HG03139 (cell line): ENCODE data around the gene IL17RD.

Experiments used
- ATAC-seq: cut with Tn5 transposase; IDR thresholded peaks from one replicate; pipeline ENCODE4 v1.9.1; 2021; ENCODE audit not compliant: unreplicated experiment

The IL17RD gene

GRCh38 chr3:57164657-57165573 is at the start of gene IL17RD:
TSS of gene IL17RD (minus strand) at chr3:57165353. CDS start at chr3:57165286, 67 bp downstream.
- ATAC-seq = no peak

- ATAC-seq = no peak
These were observed 41.3 kb upstream of the IL17RD start for GRCh38 chr3:57206423-57206822.

GRCh38 chr3:57199895-57200297 is 34.7 kb upstream of the IL17RD start, which contains the start of gene HESX1:
TSS of gene HESX1 (minus strand) at chr3:57199978. CDS start at chr3:57199918, 60 bp downstream.
- no peak for ATAC-seq

GRCh38 chr3:57194641-57195040 is 29.5 kb upstream of the IL17RD start:
- no peak for ATAC-seq

DNA sequence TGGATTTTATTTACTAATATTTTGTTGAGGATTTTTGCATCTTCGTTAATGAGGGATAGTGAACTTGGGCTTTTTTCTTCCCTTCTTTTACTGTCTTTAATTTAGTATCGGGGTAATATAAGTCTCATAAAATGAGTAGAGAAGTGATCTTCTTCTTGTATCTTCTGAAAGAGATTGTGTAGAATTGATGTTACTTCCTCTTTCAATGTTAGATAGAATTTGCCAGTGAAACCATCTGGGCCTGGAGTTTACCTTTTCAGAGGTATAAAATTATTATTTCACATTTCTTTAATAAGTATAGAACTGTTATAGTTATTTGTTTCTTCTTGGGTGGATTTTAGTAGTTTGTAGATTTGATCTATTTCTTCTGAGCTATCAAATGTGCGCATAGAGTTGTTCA is 26.9 kb upstream of the IL17RD start:
- no peak for ATAC-seq

DNA sequence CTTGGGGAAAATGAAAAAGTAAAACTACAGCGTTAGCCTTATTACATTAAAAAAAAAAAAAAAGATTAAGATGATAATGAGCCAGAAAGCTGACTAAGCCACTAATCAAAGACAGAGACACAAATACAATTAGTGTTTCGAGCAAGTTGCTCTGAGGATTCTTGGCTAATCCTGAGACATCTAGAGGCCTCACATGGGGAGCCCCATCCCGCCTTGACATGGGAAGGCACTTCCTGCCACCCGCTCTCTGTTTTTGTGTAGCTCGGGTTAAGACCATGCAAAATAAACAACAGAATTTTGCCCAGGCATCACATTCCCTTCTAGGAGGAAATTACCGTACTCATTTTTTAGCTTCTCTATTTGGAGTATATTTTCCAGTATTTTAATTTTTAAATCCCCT is 19.4 kb upstream of the IL17RD start:
- ATAC-seq = no peak

- ATAC-seq = no peak
These were observed 14.6 kb upstream of the IL17RD start for GRCh38 chr3:57179580-57180410.

GRCh38 chr3:57176045-57176444 is 10.9 kb upstream of the IL17RD start:
- no peak for ATAC-seq

GRCh38 chr3:57173687-57174086 is 8.5 kb upstream of the IL17RD start:
- ATAC-seq = no peak

DNA sequence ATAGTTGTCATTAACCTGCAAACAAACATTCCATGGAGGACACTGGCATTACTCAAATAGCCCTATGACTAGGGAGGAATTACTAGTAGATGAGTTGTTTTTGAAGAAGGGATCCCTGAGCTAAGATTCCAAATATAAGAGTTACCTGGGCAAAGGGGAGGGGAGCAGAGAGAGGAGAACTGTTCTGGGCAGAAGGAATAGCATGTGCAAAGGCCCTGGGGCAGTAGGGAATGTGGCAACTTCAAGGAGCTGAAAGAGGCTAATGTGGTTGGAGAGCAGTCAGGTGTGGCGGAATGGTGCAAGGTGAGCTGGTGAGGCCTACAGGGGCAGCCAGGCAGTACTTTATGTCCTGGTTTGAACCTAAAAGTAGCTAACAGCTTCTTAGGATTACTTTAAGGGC is 5.8 kb upstream of the IL17RD start:
- ATAC-seq = no peak

GRCh38 chr3:57169872-57170623 is 4.9 kb upstream of the IL17RD start:
- peak; percentile 64 for ATAC-seq

DNA sequence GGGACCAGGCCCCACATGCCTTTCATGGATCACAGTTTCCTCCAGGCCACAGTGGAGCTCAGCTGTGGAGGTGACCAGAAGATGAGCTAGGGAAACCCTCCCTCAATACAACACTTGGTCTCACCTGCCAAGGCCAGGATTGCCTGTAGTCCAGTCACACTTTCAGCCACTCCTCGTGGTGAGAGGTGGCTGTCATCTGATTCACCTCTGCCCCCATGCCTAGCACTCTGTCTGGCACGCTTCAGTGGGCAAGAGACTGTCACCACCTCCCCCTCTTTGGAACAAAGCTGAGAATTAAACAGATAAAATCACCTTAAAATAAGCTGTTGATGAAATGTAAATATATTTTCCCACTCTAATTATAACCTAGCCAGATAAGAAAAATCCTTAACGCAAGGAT is 4.0 kb upstream of the IL17RD start:
- no peak for ATAC-seq

GRCh38 chr3:57168151-57168550 is 3.0 kb upstream of the IL17RD start:
- ATAC-seq = no peak

DNA sequence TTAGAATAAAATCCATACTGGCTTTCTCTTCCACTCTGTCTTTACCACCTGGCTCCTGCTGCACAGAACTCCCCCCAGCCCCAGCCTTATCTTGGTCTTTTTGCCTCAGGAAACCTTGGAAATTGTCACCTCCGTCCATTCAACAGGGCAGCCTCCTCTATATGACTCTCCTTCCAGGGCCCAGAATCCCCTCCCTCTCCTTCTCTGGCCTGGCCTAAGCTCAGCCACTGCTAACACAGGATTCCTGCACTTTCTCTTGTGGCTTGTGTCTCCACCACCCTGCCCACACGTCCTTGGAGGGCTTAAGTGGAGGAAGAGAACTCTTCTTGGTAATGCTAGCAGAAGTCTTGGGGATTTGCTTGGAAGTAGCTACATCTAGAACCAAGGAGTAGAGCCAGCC is 1.5 kb upstream of the IL17RD start:
- no peak for ATAC-seq

DNA sequence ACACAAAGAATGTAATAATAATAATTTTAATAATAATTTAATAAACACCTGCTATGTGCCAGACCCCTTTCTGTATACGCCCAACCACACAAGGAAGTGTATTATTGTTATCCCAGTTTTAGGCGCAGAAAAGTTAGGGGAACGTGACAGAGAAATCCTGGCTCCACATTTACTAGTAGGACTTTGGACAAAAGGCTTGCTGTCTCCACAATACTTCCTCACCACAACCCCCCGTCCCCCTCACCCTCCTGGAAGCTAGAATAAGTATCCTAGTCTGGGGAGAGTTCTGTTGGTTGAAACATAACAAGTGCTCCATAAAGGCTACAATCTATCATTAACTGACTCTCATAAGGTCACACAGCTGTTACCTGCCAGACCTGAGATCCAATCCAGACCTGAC is 488 bp upstream of the IL17RD start:
- ATAC-seq = no peak

DNA sequence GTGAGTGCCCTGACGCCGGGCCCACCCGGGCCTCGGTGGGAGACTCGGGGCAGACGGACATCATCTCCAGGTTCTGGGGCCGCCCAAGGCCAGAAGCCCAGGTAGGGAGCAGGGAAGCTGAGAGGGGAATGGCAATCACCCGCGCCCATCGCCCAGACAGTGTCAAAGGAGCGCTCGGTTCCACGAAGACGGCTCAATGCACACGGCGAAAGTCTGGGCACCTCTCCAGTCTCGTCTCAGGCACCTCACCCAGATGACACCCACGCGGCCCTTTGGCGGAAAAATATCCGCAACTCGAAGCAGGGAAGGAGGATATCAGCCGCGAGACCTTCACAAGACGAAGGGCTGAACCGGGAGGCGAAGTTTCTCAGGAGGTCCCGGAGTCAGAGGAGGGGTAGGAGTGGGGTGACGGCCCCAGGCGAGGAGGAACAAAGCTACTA is 916 bp downstream of the IL17RD start:
- ATAC-seq = no peak

DNA sequence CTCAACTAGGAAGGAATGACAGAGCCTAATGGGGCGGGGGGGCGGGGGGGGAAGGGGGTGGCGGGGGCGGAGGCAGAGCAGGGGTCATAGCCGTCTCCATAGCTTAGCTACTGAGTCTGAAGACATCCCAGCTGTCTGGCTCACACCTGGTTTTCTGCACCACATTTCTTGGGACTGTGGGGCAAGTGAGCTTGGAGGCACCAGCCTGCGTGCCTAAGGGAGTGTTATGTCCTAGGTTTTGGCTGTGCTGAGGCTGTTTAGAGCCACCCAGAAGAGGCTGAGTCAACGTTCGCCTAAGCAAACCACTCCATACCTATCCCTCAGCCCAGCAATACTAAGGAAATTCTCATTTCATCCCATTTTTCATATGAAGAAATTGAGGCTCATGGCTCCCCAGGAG is 1.4 kb downstream of the IL17RD start:
- no peak for ATAC-seq

GRCh38 chr3:57161915-57162314 is 3.2 kb downstream of the IL17RD start:
- no peak for ATAC-seq

GRCh38 chr3:57160765-57161538 is 4.2 kb downstream of the IL17RD start:
- ATAC-seq = no peak

GRCh38 chr3:57160076-57160764 is 4.9 kb downstream of the IL17RD start:
- no peak for ATAC-seq
